Stromal cell of bone marrow (primary cell): ENCODE results near the gene ROBO2.

Experiments
- DNase-seq: peaks from one replicate; pipeline ENCODE4 v3.0.0-alpha.2; 2012; ENCODE audit warnings: low read depth

The ROBO2 gene

DNA sequence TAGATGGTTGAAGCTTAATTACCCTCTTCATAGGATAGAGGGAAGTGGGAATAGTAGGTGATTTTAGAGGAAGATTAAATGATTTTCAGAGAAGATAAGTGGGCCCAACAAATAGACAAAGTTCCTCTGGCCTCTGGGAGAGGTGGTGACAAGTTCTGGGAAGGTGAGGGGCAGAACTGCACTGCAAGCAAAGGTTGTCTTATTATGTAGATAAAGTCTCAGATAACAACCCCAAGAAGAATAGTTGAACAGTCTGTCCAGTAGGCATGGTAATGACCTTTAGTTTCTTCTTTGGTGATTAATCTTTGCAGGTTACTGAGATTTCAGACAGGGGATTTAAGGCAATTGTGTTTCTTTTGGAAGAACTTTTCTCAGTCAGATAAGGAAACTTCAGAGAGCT lies 439.1 kb downstream of the ROBO2 start:
- no peak for DNase-seq

DNA sequence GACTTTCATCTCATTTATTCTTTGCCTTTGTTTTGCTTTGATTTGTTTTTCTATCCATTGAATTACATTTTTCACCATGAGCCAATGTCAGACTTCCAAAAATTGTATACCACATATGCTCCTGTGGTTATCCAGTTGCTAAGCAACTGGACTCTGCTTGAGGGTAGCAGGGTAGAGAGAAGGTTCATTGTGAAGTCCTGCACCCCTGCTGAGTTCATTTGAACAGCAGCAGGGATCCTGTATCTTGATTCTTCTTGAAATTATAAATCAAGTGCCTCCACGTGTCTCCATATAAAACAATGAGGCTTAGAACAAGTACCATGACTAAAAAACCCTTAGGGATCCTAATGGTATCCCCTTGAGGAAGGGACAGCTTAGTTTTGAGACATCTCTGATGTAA lies 449.3 kb downstream of the ROBO2 start:
- DNase-seq: no peak

DNA sequence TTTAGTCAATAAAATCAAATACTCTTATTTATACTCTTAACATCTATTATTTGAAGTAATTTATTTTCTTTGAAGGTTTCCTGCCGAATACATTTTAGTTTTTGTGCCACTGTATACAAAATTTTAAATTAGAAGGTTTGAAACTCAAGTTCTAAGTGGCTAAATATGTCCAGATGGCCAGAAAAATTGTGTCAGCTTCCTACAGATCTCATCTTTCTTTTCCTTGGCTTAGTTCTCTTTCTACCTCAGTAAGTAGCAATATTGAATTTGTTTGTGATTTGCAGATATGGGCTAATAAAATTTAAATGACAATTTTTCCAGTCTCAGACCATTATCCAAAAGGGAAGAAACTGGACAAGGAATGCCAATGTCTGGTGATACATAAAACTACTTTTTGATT lies 452.1 kb downstream of the ROBO2 start:
- no peak for DNase-seq

DNA sequence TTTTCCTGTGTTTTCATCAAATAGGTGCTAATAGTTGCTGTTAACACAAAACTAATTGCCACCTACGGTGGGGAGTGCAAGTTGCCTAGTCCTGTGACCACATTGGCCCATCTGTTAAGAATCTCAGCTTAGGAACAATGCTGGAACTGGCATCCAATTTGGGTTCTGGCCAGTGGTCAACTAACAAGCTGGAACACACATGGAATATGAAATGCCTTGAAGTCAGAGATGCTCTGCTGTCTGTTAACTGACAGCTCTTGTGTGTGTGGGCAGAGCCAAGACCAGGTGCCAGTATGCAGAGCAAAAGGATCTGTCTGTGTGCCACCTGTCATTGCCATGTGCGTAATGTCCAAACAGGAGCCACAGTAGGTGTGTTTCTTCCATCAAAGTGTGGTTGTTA lies 460.8 kb downstream of the ROBO2 start:
- no peak for DNase-seq

DNA sequence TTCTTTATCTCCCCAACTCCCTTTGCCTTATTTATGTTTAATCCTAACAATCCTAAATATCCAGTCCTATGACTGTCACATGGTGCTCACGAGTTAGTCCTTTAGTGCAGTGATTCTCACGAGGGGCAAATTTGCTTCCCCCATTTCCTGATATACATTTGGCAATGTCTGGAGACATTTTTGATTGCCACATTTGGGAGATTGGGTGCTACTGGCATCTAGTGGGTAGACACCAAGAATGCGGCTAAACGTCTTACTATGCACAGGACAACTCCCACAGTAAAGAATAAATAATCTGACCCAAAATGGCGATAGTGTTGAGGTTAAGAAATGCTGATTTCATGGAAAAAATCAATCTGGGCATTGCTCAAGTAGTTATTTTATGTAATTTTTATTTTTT lies 466.5 kb downstream of the ROBO2 start:
- no peak for DNase-seq

DNA sequence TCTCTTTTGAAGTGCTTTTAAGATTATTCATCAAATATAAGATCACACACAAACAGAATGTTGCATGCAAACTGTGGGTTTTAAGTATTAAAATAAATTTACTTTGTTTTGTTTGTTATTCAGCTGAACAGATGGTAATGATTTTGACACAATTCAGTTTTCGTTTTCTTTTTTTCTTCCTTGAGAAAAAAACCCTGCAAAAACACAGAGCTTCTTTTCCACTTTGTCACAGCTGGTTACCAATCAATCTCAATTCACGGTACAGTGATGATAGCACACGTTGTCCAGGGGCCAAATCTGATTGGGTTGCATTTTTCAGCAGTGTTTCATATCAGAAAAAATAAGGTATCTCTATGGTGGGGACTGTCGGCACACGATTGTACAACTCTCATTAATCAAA lies 473.6 kb downstream of the ROBO2 start:
- no peak for DNase-seq

DNA sequence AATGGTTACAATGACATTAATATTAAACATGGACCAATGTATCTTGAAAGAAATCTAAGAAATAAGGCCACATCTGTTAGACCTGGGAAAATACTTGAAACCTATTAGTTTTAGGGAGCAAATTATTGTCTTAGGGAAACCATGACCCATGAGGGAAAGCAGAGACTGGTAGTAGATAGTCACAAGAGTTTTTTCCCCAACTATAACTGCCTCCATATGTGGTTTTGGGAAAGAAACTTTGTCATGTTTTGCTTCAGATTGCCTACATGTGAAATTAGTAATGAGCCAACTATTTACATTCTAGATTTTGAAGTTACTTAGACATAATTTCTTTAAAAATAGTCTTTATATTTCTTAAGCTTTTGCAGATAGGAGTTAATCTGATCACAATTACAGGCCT lies 474.9 kb downstream of the ROBO2 start:
- DNase-seq: no peak

DNA sequence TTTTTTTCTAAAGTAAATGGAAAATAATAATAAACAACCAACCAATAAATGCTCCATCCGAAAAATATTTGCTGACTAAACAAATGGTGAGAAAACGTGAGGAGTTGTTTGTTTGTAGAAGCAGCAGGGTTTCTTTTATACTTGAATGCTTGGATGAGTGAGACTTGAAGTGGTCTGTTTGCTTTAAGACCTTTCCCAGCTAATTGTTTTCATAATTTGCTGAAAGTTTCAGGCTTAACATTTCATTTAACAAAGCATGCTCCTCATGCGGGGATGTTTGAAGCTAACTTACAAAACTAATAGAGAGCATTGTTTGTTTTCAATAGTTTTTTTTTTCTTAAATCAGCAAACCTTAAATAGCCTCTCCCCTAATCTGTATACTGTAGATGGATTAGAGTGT lies 484.6 kb downstream of the ROBO2 start:
- no peak for DNase-seq

DNA sequence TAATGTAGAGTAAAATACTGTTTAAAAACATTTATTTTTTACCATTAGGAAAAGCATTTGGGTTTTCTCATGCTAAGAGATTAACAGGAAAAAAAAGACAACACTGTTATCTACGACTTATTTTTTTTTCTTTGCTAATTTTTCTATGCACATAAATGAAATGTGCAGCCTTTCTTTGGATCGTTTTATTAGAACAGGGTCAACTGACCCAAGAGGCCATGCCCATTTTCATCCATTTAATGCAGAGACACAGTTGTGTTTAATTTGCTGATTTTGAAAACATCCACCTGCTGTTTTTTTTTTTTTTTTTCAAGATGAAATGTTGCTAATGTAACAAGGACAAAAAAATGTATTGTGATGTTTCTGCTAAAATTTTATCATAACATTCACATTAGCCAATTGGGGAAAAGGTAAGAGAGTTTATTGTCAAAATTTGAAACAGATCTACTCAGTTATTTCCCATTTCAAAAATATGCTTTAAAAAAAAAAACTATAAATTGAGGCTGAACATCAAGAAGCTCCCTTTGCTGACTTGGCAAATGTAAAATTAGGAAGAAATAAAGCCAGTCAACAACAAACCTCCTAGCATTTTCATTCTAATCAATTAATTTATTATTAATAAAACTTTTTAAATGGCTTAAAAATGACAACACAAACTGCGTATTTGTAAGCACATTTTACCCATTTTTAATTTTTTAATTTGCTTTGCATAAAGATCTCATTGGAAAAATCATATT lies 485.2 kb downstream of the ROBO2 start:
- DNase-seq: no peak

DNA sequence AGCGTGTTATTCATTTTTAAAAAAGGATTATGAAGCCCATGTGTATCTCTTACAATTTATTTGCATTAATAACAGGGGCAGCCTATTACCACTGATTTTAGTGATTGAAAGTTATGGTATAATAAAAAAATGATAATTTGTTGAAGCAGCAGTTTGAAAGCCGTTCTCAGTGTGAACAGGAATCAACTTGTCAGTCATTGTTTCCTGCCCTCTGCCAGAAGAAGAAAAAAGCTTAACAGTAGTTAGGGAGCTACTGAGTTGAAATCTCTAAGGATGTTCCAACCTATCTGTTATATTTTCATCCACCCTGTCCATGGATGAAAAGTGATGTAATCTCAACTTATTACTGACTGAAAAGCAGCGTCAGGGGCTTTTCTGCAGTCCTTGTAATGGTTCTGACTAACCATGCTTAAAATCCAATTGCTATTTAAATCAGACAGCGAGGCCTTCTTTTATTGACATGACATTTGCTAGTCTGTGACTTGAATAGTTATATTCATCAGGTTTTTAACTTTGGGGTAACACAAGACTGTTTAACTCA lies 486.7 kb downstream of the ROBO2 start:
- no peak for DNase-seq

DNA sequence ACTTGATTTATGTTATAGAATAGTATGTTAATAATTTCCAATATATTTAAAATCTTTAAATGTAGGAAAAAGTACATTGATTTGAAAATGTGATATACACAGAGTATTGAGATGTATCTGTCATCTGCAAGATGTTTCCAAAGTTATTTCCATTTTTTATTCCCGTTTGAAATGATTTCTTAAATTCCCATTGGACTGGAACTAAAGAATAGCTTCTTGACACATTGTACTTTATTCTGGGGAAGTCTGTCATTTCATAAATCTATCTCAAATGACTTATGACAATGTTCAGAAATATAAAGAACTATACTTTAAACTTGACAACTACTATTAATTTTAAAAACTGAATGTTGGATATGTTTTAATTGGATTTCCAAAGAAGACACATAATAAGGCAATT lies 489.6 kb downstream of the ROBO2 start:
- DNase-seq: no peak

DNA sequence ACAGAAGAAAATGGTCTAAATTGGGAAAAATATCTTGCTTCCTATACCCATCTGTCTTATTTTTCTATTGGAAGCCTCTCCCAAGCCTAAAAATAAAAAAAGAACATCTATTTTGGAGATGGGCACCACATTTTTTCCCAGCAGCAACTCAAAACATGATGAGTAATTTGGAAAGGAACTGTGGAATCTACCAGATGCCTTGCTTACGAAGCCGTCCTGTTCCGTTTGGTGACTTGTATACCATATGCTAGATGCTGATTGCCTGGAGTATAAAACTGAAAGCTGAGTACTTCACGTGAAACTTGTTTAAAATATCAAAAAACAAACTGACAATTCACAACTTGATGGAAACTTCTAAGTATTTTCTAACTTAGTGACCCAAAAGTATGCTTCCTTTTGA lies 491.0 kb downstream of the ROBO2 start:
- DNase-seq: peak; percentile 2

DNA sequence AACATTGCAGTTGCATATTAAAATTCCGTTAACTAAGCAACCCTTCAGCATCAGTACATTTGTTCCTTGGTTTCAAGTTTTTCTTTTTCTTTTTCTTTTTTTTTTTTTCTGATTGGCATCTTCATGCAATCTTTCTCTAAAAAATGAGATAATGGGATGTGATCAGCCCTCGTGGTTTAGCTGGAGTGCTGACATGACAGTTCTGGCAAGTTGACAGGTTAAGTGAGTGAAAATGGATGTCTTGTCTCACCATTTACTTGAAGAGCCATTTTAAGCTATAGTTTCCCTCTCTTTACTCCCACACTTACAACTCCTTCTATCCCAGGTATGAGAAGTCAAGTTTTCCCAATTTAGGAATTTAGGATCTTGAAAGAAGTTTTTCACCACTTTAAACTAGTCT lies 495.2 kb downstream of the ROBO2 start:
- no peak for DNase-seq

DNA sequence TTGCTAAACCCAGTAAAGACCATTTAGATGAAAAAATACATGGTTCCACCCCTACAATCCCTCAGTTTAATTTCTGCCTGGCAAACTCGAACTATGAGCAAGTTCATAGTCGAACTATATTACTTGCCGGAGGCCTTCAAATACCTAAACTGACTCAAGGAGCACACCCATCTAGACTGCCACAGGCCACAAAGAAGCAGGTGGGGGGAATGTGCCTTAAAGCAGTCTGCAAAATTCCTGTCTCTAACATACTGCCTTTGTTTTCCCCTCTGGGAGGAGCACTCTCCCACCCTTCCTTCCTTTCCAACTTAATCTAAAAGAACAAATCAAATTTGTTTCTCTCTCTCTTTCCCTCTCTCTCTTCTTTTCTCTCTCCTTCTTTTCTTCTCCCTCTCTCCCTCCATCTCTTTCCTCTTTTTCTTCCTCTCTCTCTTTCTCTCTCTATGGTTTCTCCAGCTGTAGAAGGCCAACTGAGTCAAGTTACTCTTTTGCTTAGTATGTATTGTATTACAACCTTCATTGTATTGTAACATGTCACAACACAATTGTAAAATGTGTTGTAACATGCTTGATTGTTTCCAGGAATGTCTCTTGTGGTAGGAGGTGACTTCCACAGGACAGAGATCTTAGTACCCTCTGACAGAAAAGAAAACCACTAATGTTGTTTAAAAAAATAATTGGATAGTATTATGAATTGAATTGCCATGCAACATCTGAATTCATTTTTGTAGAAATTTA lies 496.3 kb downstream of the ROBO2 start:
- DNase-seq: no peak

DNA sequence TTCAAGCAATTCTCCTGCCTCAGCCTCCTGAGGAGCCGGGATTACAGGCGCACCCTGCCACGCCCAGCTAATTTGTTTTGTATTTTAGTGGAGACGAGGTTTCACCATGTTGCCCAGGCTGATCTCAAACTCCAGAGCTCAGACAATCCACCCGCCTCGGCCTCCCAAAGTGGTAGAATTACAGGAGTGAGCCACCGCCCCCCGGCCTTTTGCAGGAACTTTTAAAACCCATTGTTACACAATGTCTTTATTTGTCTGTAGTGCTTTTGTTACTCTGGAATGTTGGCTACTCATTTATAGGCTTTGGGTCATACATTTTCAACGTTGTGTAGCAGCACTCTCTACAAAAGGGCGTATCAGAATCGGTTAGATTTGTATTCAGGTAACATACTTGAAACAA lies 499.1 kb downstream of the ROBO2 start:
- no peak for DNase-seq

DNA sequence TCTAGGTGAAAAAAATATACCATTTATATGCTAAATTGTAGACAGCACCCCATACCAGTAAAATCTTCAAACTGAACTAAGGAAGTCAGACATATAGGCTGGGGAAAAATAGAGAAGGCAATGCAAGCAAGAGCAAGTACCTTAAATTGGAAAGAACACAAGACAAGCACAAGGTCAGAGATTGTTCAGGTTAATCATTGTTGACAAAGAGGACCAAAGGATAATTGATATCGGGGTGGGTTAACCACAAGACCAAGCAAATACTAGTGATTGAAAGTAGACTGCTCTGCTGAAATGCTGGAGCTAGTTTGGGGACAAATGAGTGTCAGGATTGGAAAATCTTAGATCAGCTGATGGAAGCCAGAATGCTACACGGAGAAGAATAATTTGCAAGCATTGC lies 499.8 kb downstream of the ROBO2 start:
- DNase-seq: no peak

DNA sequence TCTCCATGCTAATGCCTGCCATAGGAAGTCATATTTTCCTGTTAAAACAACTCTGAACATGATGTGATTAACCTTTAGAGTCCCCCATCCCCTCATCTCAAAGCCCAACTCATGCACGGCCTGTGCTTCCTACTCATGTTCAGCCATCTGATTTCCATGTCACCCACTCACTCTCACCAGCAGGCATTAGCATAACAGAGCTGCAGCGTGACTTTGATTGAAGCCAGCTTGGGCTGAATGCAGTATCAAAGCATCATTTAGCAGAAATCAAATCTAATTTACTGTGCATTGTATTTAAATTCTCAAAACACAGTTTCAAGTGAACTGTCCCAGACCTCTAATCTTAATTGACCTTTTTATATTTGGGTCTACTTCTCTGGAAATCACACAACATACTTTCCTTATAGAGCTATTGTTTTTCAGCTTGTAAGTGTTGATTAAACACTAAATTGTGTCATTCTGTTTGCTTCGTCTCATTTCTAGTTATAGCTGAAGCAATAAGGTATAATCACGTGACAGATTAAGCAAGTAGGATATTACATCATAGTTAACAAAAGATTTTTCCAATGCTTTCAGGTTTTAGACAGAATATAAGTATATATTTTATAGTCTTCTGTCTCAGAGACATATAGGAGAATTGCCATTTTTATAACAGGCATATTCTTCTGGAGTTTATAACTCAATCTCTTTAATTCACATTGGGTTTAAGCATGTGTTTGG lies 501.5 kb downstream of the ROBO2 start:
- no peak for DNase-seq

DNA sequence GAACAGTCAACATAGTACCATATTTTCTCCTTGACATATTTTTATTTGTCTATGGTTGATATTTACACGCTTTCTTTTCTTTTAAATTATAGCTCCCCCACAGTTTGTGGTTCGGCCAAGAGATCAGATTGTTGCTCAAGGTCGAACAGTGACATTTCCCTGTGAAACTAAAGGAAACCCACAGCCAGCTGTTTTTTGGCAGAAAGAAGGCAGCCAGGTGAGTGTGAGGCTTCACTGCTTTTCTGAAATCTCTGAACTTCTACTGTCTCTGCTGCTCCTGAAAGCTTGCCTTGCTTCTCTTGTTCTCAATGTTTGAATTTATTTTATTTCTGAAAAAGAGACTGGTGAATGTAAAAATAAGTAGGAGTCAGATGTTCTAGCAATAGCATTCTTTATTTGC lies 506.3 kb downstream of the ROBO2 start:
- DNase-seq: no peak

DNA sequence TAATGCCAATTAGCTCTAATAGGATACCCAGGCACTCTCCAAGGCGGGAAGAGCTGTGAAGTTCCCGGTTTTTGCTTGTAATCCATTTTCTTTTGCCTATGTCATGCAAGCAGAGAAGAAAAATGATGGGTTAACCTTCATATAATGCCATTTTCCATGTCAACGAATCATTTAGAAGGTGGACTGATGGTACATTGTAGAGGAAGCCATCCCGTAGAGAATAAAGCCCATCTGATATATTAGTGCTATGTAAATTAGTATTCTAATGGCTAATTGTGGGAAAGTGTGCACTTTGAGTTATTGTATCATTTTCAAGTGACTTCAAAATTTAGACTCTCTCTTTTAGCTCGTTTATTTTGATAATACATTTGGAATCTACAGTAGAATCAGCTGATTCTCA lies 509.1 kb downstream of the ROBO2 start:
- no peak for DNase-seq

DNA sequence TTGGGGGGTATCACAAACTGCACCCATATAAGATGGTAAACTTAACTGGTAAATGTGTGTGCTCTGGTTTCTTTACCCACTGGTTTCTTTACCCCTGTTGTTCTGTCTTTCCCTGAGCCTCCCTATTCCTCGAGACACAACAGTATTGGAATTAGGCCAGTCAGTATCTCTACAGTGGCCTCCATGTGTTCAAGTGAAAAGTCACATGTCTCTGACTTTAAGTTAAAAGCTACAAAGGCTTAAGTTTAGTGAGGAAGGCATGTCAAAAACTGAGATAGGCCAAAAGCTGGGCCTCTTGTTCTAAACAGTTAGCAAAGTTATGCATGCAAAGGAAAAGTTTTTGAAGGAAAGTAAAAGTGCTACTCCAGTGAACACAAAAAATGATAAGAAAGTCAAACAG lies 513.3 kb downstream of the ROBO2 start:
- no peak for DNase-seq

DNA sequence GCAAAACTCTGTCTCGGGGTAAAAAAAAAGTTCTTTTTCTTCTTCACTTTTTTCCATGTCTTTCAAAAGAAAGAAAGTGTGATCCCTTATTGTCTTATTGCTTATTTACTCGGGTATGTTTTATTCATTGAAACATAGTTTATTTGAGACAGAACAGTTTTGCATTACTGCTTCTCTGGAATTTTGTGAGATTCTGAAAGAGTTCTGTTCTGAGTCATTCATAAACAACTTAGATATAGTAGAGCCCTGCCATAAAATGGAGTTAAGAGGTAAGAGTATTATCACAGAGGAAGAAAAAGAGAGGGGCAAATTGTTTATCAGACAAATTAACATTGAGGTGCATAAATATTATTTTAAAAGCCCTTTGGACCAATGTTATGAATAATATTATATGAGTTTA lies 522.2 kb downstream of the ROBO2 start:
- no peak for DNase-seq

DNA sequence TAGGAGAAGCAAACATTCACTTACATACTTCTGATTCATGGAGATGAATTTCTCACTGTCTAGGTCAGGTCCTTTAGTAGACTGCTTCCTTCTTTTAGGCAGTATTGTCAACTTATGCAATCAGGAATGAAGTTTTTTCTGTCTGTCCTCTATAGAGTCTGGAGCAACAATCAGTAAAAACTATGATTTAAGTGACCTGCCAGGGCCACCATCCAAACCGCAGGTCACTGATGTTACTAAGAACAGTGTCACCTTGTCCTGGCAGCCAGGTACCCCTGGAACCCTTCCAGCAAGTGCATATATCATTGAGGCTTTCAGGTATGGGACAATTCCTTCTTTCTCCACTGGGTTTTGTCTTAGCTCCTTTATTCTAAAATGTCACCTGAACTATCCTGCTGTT lies 523.1 kb downstream of the ROBO2 start:
- no peak for DNase-seq

DNA sequence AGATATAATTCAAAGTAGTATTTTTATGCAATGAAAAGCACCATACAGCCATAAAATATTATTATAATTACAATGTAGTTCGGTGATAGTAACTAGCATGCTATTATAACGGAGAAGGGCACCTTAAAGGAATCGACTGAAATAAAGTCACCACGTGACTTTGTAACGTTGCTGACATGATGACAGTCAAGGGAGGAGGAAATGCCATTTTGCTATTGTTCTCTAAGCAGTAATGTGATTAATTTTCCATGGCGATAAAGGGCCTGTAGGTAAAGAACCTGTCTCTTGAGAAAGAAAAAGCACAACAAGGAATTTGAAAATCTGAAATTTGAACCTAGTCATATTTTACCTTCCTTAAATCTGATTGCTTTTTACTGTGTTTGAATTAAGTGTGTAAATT lies 526.2 kb downstream of the ROBO2 start:
- DNase-seq: no peak
